ENCODE results near the gene GRHL1. TPM values are rescaled to one million over a fixed set of nuclear protein-coding genes. Genes with fewer than 3 reads are reported as not detected.
A peak's percentile ranks its signal among the peaks of the same experiment; 100 is the strongest.

GRHL1 gene
- total and polyA plus RNA-seq, 5 experiments from 2014 or later, result 0.05 to 0.47 TPM; not detected in 3

- Mint-ChIP-seq H3K4me3 (no peak overlapping the region), H3K27ac (peak overlapping the region in 1 of 10 donors; percentile 49)
- POLR2A ChIA-PET, result interaction anchor here (0.6 kb wide), 1 partner anchor 9 kb away, joined by 6 read pairs; no protein-coding TSS in a partner anchor
These were observed 11.7 kb upstream of the GRHL1 start for GRCh38 chr2:9939587-9940485.

GRCh38 chr2:9941196-9941995 is 10.1 kb upstream of the GRHL1 start:
- no peak for ATAC-seq
- peaks cover 0 to 6% (median 0%) of the 10 kb centered on the region in 4 donors for H3K4me1 Mint-ChIP-seq

More at GRCh38 chr2:9939587-9940485, 11.7 kb upstream of the GRHL1 start:
- Mint-ChIP-seq H3K27me3 (peaks cover 0 to 5% (median 4%) of the 10 kb centered on the region in 5 donors), H3K4me1 (peaks cover 0 to 6% (median 2%) of the 10 kb centered on the region in 4 donors), H3K9me3 (no peaks in the 10 kb centered on the region), H3K36me3 (peaks cover 0 to 5% (median 0%) of the 10 kb centered on the region in 3 donors)
- ATAC-seq (no peak), DNase-seq (no peak)

GRCh38 chr2:9941996-9942390 is 9.5 kb upstream of the GRHL1 start:
- peaks cover 0 to 6% (median 0%) of the 10 kb centered on the region in 4 donors for H3K4me1 Mint-ChIP-seq
- ATAC-seq, result no peak
- H3K27ac Mint-ChIP-seq, result no peak overlapping the region
- DNase-seq, result no peak
- POLR2A ChIA-PET, result no interaction called here
- no peak overlapping the region for H3K4me3 Mint-ChIP-seq
- H3K36me3 Mint-ChIP-seq, result no peaks in the 10 kb centered on the region
- no peaks in the 10 kb centered on the region for H3K9me3 Mint-ChIP-seq
- peaks cover 3 to 21% (median 16%) of the 10 kb centered on the region in 5 donors for H3K27me3 Mint-ChIP-seq

More at GRCh38 chr2:9941196-9941995, 10.1 kb upstream of the GRHL1 start:
- POLR2A ChIA-PET, result no interaction called here
- H3K27ac Mint-ChIP-seq, result peak overlapping the region in 2 of 10 donors; percentile 27
- no peak overlapping the region for H3K4me3 Mint-ChIP-seq
- no peaks in the 10 kb centered on the region for H3K36me3 Mint-ChIP-seq
- no peak for DNase-seq
- peaks cover 3 to 20% (median 15%) of the 10 kb centered on the region in 5 donors for H3K27me3 Mint-ChIP-seq
- no peaks in the 10 kb centered on the region for H3K9me3 Mint-ChIP-seq

GRCh38 chr2:9944330-9944758 is 7.1 kb upstream of the GRHL1 start:
- H3K27ac Mint-ChIP-seq, result no peak overlapping the region
- no peaks in the 10 kb centered on the region for H3K9me3 Mint-ChIP-seq
- peaks cover 0 to 3% (median 0%) of the 10 kb centered on the region in 4 donors for H3K4me1 Mint-ChIP-seq
- DNase-seq (no peak), ATAC-seq (no peak)
- no peaks in the 10 kb centered on the region for H3K36me3 Mint-ChIP-seq
- POLR2A ChIA-PET, result interaction anchor here (0.6 kb wide), 1 partner anchor 76 kb away, joined by 3 read pairs; no protein-coding TSS in a partner anchor
- H3K4me3 Mint-ChIP-seq, result no peak overlapping the region
- peaks cover 3 to 23% (median 18%) of the 10 kb centered on the region in 5 donors for H3K27me3 Mint-ChIP-seq

GRCh38 chr2:9945596-9945995 is 5.9 kb upstream of the GRHL1 start:
- H3K4me1 Mint-ChIP-seq, result peaks cover 3 to 8% (median 6%) of the 10 kb centered on the region in 4 donors
- ATAC-seq (no peak), DNase-seq (no peak)
- POLR2A ChIA-PET, result no interaction called here
- no peaks in the 10 kb centered on the region for H3K36me3 Mint-ChIP-seq
- no peak overlapping the region for H3K27ac Mint-ChIP-seq
- peaks cover 12 to 34% (median 28%) of the 10 kb centered on the region in 5 donors for H3K27me3 Mint-ChIP-seq
- no peak overlapping the region for H3K4me3 Mint-ChIP-seq
- no peaks in the 10 kb centered on the region for H3K9me3 Mint-ChIP-seq

- DNase-seq (no peak), ATAC-seq (no peak)
- Mint-ChIP-seq H3K9me3 (no peaks in the 10 kb centered on the region), H3K27me3 (peaks cover 13 to 37% (median 28%) of the 10 kb centered on the region in 5 donors), H3K4me3 (no peak overlapping the region), H3K4me1 (peaks cover 3 to 8% (median 7%) of the 10 kb centered on the region in 4 donors), H3K36me3 (no peaks in the 10 kb centered on the region), H3K27ac (no peak overlapping the region)
- POLR2A ChIA-PET, result no interaction called here
These were observed 5.4 kb upstream of the GRHL1 start for GRCh38 chr2:9946076-9946475.

GRCh38 chr2:9946818-9947217 is 4.7 kb upstream of the GRHL1 start:
- Mint-ChIP-seq H3K4me1 (peaks cover 3 to 8% (median 7%) of the 10 kb centered on the region in 4 donors), H3K27ac (no peak overlapping the region), H3K9me3 (no peaks in the 10 kb centered on the region), H3K4me3 (no peak overlapping the region), H3K27me3 (peaks cover 13 to 37% (median 28%) of the 10 kb centered on the region in 5 donors), H3K36me3 (no peaks in the 10 kb centered on the region)
- POLR2A ChIA-PET, result no interaction called here
- ATAC-seq, result no peak
- no peak for DNase-seq

- POLR2A ChIA-PET, result interaction anchor here (0.7 kb wide), 1 partner anchor 10 kb away, joined by 6 read pairs; no protein-coding TSS in a partner anchor
- Mint-ChIP-seq H3K36me3 (no peaks in the 10 kb centered on the region), H3K4me1 (peaks cover 4 to 12% (median 9%) of the 10 kb centered on the region in 4 donors), H3K4me3 (peak overlapping the region in 6 of 10 donors; percentile 13 to 70 (median 40)), H3K27me3 (peaks cover 19 to 51% (median 32%) of the 10 kb centered on the region in 5 donors), H3K9me3 (no peaks in the 10 kb centered on the region), H3K27ac (peak overlapping the region in 1 of 10 donors; percentile 40)
- no peak for DNase-seq
- ATAC-seq, result no peak
These were observed 2.8 kb upstream of the GRHL1 start for GRCh38 chr2:9948721-9949120.

GRCh38 chr2:9949239-9949991 is 2.1 kb upstream of the GRHL1 start:
- peak overlapping the region in 3 of 10 donors; percentile 37 to 72 (median 60) for H3K27ac Mint-ChIP-seq
- H3K27me3 Mint-ChIP-seq, result peaks cover 19 to 56% (median 34%) of the 10 kb centered on the region in 5 donors
- no peak for DNase-seq

GRCh38 chr2:9949992-9950520 is 1.4 kb upstream of the GRHL1 start:
- Mint-ChIP-seq H3K27ac (peak overlapping the region in 8 of 10 donors; percentile 18 to 80 (median 50)), H3K27me3 (peaks cover 19 to 56% (median 33%) of the 10 kb centered on the region in 5 donors), H3K36me3 (no peaks in the 10 kb centered on the region), H3K4me3 (peak overlapping the region; percentile 71 to 91 (median 84)), H3K4me1 (peaks cover 4 to 12% (median 9%) of the 10 kb centered on the region in 4 donors), H3K9me3 (no peaks in the 10 kb centered on the region)
- no peak for ATAC-seq
- no peak for DNase-seq
- POLR2A ChIA-PET, result no interaction called here

More at GRCh38 chr2:9949239-9949991, 2.1 kb upstream of the GRHL1 start:
- Mint-ChIP-seq H3K36me3 (no peaks in the 10 kb centered on the region), H3K4me3 (peak overlapping the region; percentile 71 to 91 (median 84)), H3K9me3 (no peaks in the 10 kb centered on the region), H3K4me1 (peaks cover 4 to 12% (median 9%) of the 10 kb centered on the region in 4 donors)
- POLR2A ChIA-PET, result interaction anchor here (0.7 kb wide), 1 partner anchor 10 kb away, joined by 6 read pairs; no protein-coding TSS in a partner anchor
- no peak for ATAC-seq

GRCh38 chr2:9950521-9951271 is 797 bp upstream of the GRHL1 start:
- H3K27me3 Mint-ChIP-seq, result peaks cover 21 to 50% (median 30%) of the 10 kb centered on the region in 5 donors

More at GRCh38 chr2:9950521-9951271, 797 bp upstream of the GRHL1 start:
- no peaks in the 10 kb centered on the region for H3K36me3 Mint-ChIP-seq
- H3K4me3 Mint-ChIP-seq, result peak overlapping the region; percentile 71 to 91 (median 84)
- POLR2A ChIA-PET, result interaction anchor here (0.6 kb wide), 1 partner anchor 666 kb away, joined by 5 read pairs; no protein-coding TSS in a partner anchor
- DNase-seq, result peak in 8 of 10 donors; percentile 19 to 70 (median 46)
- H3K4me1 Mint-ChIP-seq, result peaks cover 4 to 12% (median 9%) of the 10 kb centered on the region in 4 donors
- peak; percentile 55 to 56 for ATAC-seq
- H3K27ac Mint-ChIP-seq, result peak overlapping the region in 7 of 10 donors; percentile 18 to 80 (median 42)
- no peaks in the 10 kb centered on the region for H3K9me3 Mint-ChIP-seq

Data from naive thymus-derived CD8-positive, alpha-beta T cell (primary cell).